Fibroblast of the aortic adventitia (primary cell): Measurements from ENCODE around the gene GOLIM4. TPM values are rescaled to one million over a fixed set of nuclear protein-coding genes. Genes with fewer than 3 reads are reported as not detected.

Source experiments
- DNase-seq: peaks from one replicate; pipeline ENCODE4 v3.0.0-alpha.2; 2010; ENCODE audit warnings: low read depth
- H3K4me3 ChIP-seq: 2 replicates; pipeline ENCODE4 v1.5.1; 2011; ENCODE audit warnings: low read depth, mild to moderate bottlenecking, control low read depth, low read length, moderate library complexity
- CTCF ChIP-seq: IDR thresholded peaks from 2 replicates; pipeline ENCODE4 v1.5.1; 2011; ENCODE audit warnings: mild to moderate bottlenecking, low read length, control low read depth, inconsistent platforms; ENCODE audit not compliant: insufficient read depth
- total RNA-seq: library from RNA; depleted of rRNA; stranded (reverse); fragments of >200 nt; gene quantifications from 2 replicates; pipeline ENCODE4 v1.2.3, GENCODE V29; 2012; ENCODE audit warnings: low replicate concordance

Gene GOLIM4
- total RNA-seq, 1 donor: 50.0 TPM

- TF ChIP-seq CTCF: no peak
- DNase-seq: no peak
- H3K4me3 ChIP-seq: no peak overlapping the region
Observed at GRCh38 chr3:168001244-168001643, 94.5 kb downstream of the GOLIM4 start.

GRCh38 chr3:167998253-167998652, 97.5 kb downstream of the GOLIM4 start:
- DNase-seq: no peak
- no peak overlapping the region for H3K4me3 ChIP-seq
- TF ChIP-seq CTCF: no peak

GRCh38 chr3:167996514-167996913, 99.2 kb downstream of the GOLIM4 start:
- TF ChIP-seq CTCF: no peak
- no peak for DNase-seq
- H3K4me3 ChIP-seq: no peak overlapping the region

GRCh38 chr3:167992381-167992780, 103.3 kb downstream of the GOLIM4 start:
- no peak overlapping the region for H3K4me3 ChIP-seq
- TF ChIP-seq CTCF: no peak
- DNase-seq: no peak

- no peak for DNase-seq
- no peak overlapping the region for H3K4me3 ChIP-seq
- no peak for TF ChIP-seq CTCF
Observed at GRCh38 chr3:167991213-167991612, 104.5 kb downstream of the GOLIM4 start.

GRCh38 chr3:167989999-167990398, 105.7 kb downstream of the GOLIM4 start:
- no peak for DNase-seq
- no peak for TF ChIP-seq CTCF
- no peak overlapping the region for H3K4me3 ChIP-seq

- no peak for TF ChIP-seq CTCF
- no peak for DNase-seq
- no peak overlapping the region for H3K4me3 ChIP-seq
Observed at GRCh38 chr3:167989066-167989465, 106.7 kb downstream of the GOLIM4 start.
